GM23248 (cell line): ENCODE data around the gene AKAP6. TPM values are rescaled to one million over a fixed set of nuclear protein-coding genes. Genes with fewer than 3 reads are reported as not detected.
"Not testable (repeated sequence)": the region's sequence is repeated elsewhere in the genome, so short reads cannot be mapped to it uniquely, and the experiment has no call there.

Experiments
- DNase-seq: peaks from one replicate; pipeline ENCODE4 v3.0.0-alpha.2; 2015
- H2AFZ ChIP-seq: fragments of 200-600 bp; sonication (generic); 2 replicates; pipeline ENCODE4 v1.6.1; 2016; ENCODE audit warnings: antibody characterized with exemption
- H3F3A ChIP-seq: fragments of 200-600 bp; sonication (generic); 2 replicates; pipeline ENCODE4 v1.6.1; 2016; ENCODE audit warnings: mild to moderate bottlenecking, antibody characterized with exemption, mixed run types; ENCODE audit not compliant: insufficient read depth
- H3K27ac ChIP-seq: fragments of 200-600 bp; sonication (generic); 2 replicates; pipeline ENCODE4 v1.5.1; 2016; ENCODE audit warnings: mild to moderate bottlenecking
- H3K27me3 ChIP-seq: fragments of 200-600 bp; sonication (generic); replicated peaks from 2 replicates; pipeline ENCODE4 v1.6.1; 2016; ENCODE audit warnings: mild to moderate bottlenecking; ENCODE audit not compliant: insufficient read depth
- H3K36me3 ChIP-seq: fragments of 200-600 bp; sonication (generic); 2 replicates; pipeline ENCODE4 v1.6.1; 2016; ENCODE audit warnings: low read depth, mild to moderate bottlenecking
- H3K4me1 ChIP-seq: fragments of 200-600 bp; sonication (generic); 2 replicates; pipeline ENCODE4 v1.6.1; 2016; ENCODE audit warnings: mild to moderate bottlenecking; ENCODE audit not compliant: insufficient read depth
- H3K4me2 ChIP-seq: fragments of 200-600 bp; sonication (generic); one replicate; pipeline ENCODE4 v1.6.1; 2016; ENCODE audit warnings: mild to moderate bottlenecking; ENCODE audit not compliant: unreplicated experiment
- H3K4me3 ChIP-seq: fragments of 200-600 bp; sonication (generic); 2 replicates; pipeline ENCODE4 v1.5.1; 2016; ENCODE audit warnings: mild to moderate bottlenecking
- H3K79me2 ChIP-seq: fragments of 200-600 bp; sonication (generic); 2 replicates; pipeline ENCODE4 v1.6.1; 2016; ENCODE audit warnings: mild to moderate bottlenecking; ENCODE audit not compliant: insufficient read depth
- H3K9ac ChIP-seq: fragments of 200-600 bp; sonication (generic); 2 replicates; pipeline ENCODE4 v1.6.1; 2016; ENCODE audit warnings: mild to moderate bottlenecking
- H3K9me2 ChIP-seq: fragments of 200-600 bp; sonication (generic); 2 replicates; pipeline ENCODE4 v1.6.1; 2016; ENCODE audit warnings: mixed run types, mild to moderate bottlenecking, moderate library complexity; ENCODE audit not compliant: insufficient read depth
- H3K9me3 ChIP-seq: fragments of 200-600 bp; sonication (generic); one replicate; pipeline ENCODE4 v1.6.1; 2017; ENCODE audit warnings: low read depth
- H4K20me1 ChIP-seq: fragments of 200-600 bp; sonication (generic); 2 replicates; pipeline ENCODE4 v1.6.0; 2016; ENCODE audit not compliant: insufficient read depth
- EZH2 ChIP-seq: fragments of 200-600 bp; sonication (generic); IDR thresholded peaks from 2 replicates; pipeline ENCODE4 v1.6.1; 2018; ENCODE audit warnings: antibody characterized with exemption, mild to moderate bottlenecking; ENCODE audit not compliant: insufficient read depth, poor library complexity, severe bottlenecking
- EZH2phosphoT487 ChIP-seq: fragments of 200-600 bp; sonication (generic); IDR thresholded peaks from 2 replicates; pipeline ENCODE4 v1.6.1; 2018; ENCODE audit warnings: antibody characterized with exemption, moderate library complexity, mild to moderate bottlenecking, low read depth; ENCODE audit not compliant: insufficient read depth
- WGBS, 2 experiments: methylation state at CpG; one replicate each; pipeline ENCODE4 v1.1.6; 2015 to 2017; ENCODE audit warnings: low lambda C conversion rate in 2 of 2, low coverage in 1 of 2; ENCODE audit errors: missing lambda C conversion rate in 2 of 2; 5-methylcytosine and 5-hydroxymethylcytosine counted together
- in situ Hi-C: fragments of 300-500 bp; cut with MboI; formaldehyde crosslinking; loops from 2 replicates; pipeline ENCODE4 v1.15.0; 2020
- polyA plus RNA-seq: library from polyadenylated mRNA; unstranded; fragments of >200 nt; fragmentation: Nextera tagmentation; extraction: Ambion mirVana; gene quantifications from 2 replicates; pipeline ENCODE4 v1.2.1, GENCODE V29; 2016
- total RNA-seq: library from RNA; depleted of rRNA; stranded (reverse); fragments of >200 nt; shearing (Covaris generic); gene quantifications from 2 replicates; pipeline ENCODE4 v1.2.3, GENCODE V29; 2014

Gene AKAP6
- total and polyA plus RNA-seq, 2 experiments from 2014 or later, result 4.8 to 19.1 TPM

GRCh38 chr14:32460267-32460666, 131.2 kb downstream of the AKAP6 start:
- no peaks in the 10 kb centered on the region for H3K27me3 ChIP-seq
- H4K20me1 ChIP-seq, result no peaks in the 10 kb centered on the region
- no peaks in the 10 kb centered on the region for H3K9me3 ChIP-seq
- no peak overlapping the region for H3K4me2 ChIP-seq
- 90 to 94% methylated on average over 4 of the region's 4 CpGs for WGBS, 2 experiments
- H3K9me2 ChIP-seq, result no peaks in the 10 kb centered on the region
- H3K9ac ChIP-seq, result no peak overlapping the region
- peaks cover 21% of the 10 kb centered on the region for H3F3A ChIP-seq
- H3K4me3 ChIP-seq, result no peak overlapping the region
- H2AFZ ChIP-seq, result no peak overlapping the region
- H3K36me3 ChIP-seq, result no peaks in the 10 kb centered on the region
- H3K4me1 ChIP-seq, result peaks cover 24% of the 10 kb centered on the region
- TF ChIP-seq EZH2 (no peak), EZH2phosphoT487 (no peak)
- no peak for DNase-seq
- no peak overlapping the region for H3K27ac ChIP-seq
- in situ Hi-C loops, result loop anchor here (10.0 kb wide), 1 partner anchor 205 kb away; no protein-coding TSS in a partner anchor
- H3K79me2 ChIP-seq, result no peaks in the 10 kb centered on the region

GRCh38 chr14:32462553-32462952, 133.5 kb downstream of the AKAP6 start:
- H3K36me3 ChIP-seq, DNase-seq, H3K79me2 ChIP-seq, H3K9me2 ChIP-seq, H3K9me3 ChIP-seq, H3K27me3 ChIP-seq, H3K4me3 ChIP-seq, H2AFZ ChIP-seq, H3K9ac ChIP-seq, H4K20me1 ChIP-seq, H3K27ac ChIP-seq, H3K4me2 ChIP-seq: not testable (repeated sequence)
- Histone ChIP-seq H3F3A (peaks cover 17% of the 10 kb centered on the region), H3K4me1 (peaks cover 18% of the 10 kb centered on the region)
- 72 to 86% methylated on average over 4 of the region's 4 CpGs for WGBS, 2 experiments
- in situ Hi-C loops, result loop anchor here (10.0 kb wide), 1 partner anchor 208 kb away; no protein-coding TSS in a partner anchor

GRCh38 chr14:32468955-32469354, 139.9 kb downstream of the AKAP6 start:
- DNase-seq, result peak; percentile 94
- in situ Hi-C loops, result loop anchor here (10.0 kb wide), 1 partner anchor 214 kb away; no protein-coding TSS in a partner anchor

GRCh38 chr14:32469388-32470160, 140.5 kb downstream of the AKAP6 start:
- no peaks in the 10 kb centered on the region for H3K9me2 ChIP-seq
- H3K27me3 ChIP-seq, result no peaks in the 10 kb centered on the region
- no peaks in the 10 kb centered on the region for H3K36me3 ChIP-seq
- no peak overlapping the region for H2AFZ ChIP-seq
- peak; percentile 78 for DNase-seq
- H4K20me1 ChIP-seq, result no peaks in the 10 kb centered on the region
- H3K4me3 ChIP-seq, result peak overlapping the region; percentile 23; the same call in 1 of the 2 replicates
- in situ Hi-C loops, result loop anchor here (10.0 kb wide), 1 partner anchor 215 kb away; no protein-coding TSS in a partner anchor
- no peaks in the 10 kb centered on the region for H3K79me2 ChIP-seq
- TF ChIP-seq EZH2, result no peak
- TF ChIP-seq EZH2phosphoT487, result no peak
- H3K27ac ChIP-seq, result peak overlapping the region; percentile 83
- H3K4me1 ChIP-seq, result peaks cover 55% of the 10 kb centered on the region
- 22 to 24% methylated on average over 5 of the region's 5 CpGs for WGBS, 2 experiments
- H3F3A ChIP-seq, result peaks cover 47% of the 10 kb centered on the region
- peak overlapping the region; percentile 70 for H3K4me2 ChIP-seq
- H3K9ac ChIP-seq, result peak overlapping the region; percentile 47
- H3K9me3 ChIP-seq, result no peaks in the 10 kb centered on the region

More at GRCh38 chr14:32468955-32469354, 139.9 kb downstream of the AKAP6 start:
- TF ChIP-seq EZH2phosphoT487 (no peak), EZH2 (no peak)
- Histone ChIP-seq H3K9me2 (no peaks in the 10 kb centered on the region), H3F3A (peaks cover 41% of the 10 kb centered on the region), H3K4me2 (peak overlapping the region; percentile 70), H3K9ac (peak overlapping the region; percentile 47), H3K27me3 (no peaks in the 10 kb centered on the region), H3K36me3 (no peaks in the 10 kb centered on the region), H2AFZ (no peak overlapping the region), H3K27ac (peak overlapping the region; percentile 83), H3K9me3 (no peaks in the 10 kb centered on the region), H3K4me1 (peaks cover 49% of the 10 kb centered on the region), H4K20me1 (no peaks in the 10 kb centered on the region), H3K79me2 (no peaks in the 10 kb centered on the region), H3K4me3 (peak overlapping the region; percentile 23; the same call in 1 of the 2 replicates)
- 0 to 4% methylated on average over 2 of the region's 2 CpGs for WGBS, 2 experiments
